GM21360 (cell line): ENCODE measurements around the gene KRTAP4-16.
"Not testable (repeated sequence)": the region's sequence is repeated elsewhere in the genome, so short reads cannot be mapped to it uniquely, and the experiment has no call there.

Source experiments
- ATAC-seq: cut with Tn5 transposase; IDR thresholded peaks from one replicate; pipeline ENCODE4 v1.9.1; 2021; ENCODE audit warnings: mild to moderate bottlenecking, moderate library complexity; ENCODE audit not compliant: unreplicated experiment

KRTAP4-16 gene

GRCh38 chr17:41119696-41120690 is 18.0 kb upstream of the KRTAP4-16 start:
- not testable (repeated sequence) for ATAC-seq

GRCh38 chr17:41118721-41119120 is 16.7 kb upstream of the KRTAP4-16 start:
- ATAC-seq = no peak

- ATAC-seq = not testable (repeated sequence)
Measured at GRCh38 chr17:41117846-41118386, 15.9 kb upstream of the KRTAP4-16 start, which contains the start of gene KRTAP4-11. Gene KRTAP4-11, minus strand, starts transcription at chr17:41118373. Its CDS starts 58 bp downstream, at chr17:41118315.

- ATAC-seq = no peak
Measured at GRCh38 chr17:41116297-41116696, 14.3 kb upstream of the KRTAP4-16 start.

- no peak for ATAC-seq
Measured at GRCh38 chr17:41111151-41111885, 9.3 kb upstream of the KRTAP4-16 start.

GRCh38 chr17:41108728-41109386 is 6.8 kb upstream of the KRTAP4-16 start:
- not testable (repeated sequence) for ATAC-seq

GRCh38 chr17:41107941-41108450 is 6.0 kb upstream of the KRTAP4-16 start:
- no peak for ATAC-seq

- not testable (repeated sequence) for ATAC-seq
Measured at GRCh38 chr17:41105347-41105746, 3.3 kb upstream of the KRTAP4-16 start, which contains the start of gene KRTAP4-9. Gene KRTAP4-9, plus strand, starts transcription at chr17:41105389. Its CDS starts 0 bp downstream, at chr17:41105389.

GRCh38 chr17:41104386-41105038 is 2.5 kb upstream of the KRTAP4-16 start:
- ATAC-seq = not testable (repeated sequence)

GRCh38 chr17:41103896-41104295 is 1.9 kb upstream of the KRTAP4-16 start:
- no peak for ATAC-seq

- ATAC-seq = not testable (repeated sequence)
Measured at GRCh38 chr17:41099682-41100480, 2.1 kb downstream of the KRTAP4-16 start.

GRCh38 chr17:41098481-41098880 is 3.5 kb downstream of the KRTAP4-16 start:
- no peak for ATAC-seq

- no peak for ATAC-seq
Measured at GRCh38 chr17:41098042-41098441, 4.0 kb downstream of the KRTAP4-16 start, which contains the start of gene KRTAP4-8. Gene KRTAP4-8, minus strand, starts transcription at chr17:41098142. Its CDS starts 58 bp downstream, at chr17:41098084.

- no peak for ATAC-seq
Measured at GRCh38 chr17:41096055-41096454, 6.0 kb downstream of the KRTAP4-16 start.

- ATAC-seq = not testable (repeated sequence)
Measured at GRCh38 chr17:41088760-41089352, 13.2 kb downstream of the KRTAP4-16 start.

- not testable (repeated sequence) for ATAC-seq
Measured at GRCh38 chr17:41084100-41084856, 17.7 kb downstream of the KRTAP4-16 start, which contains the start of gene KRTAP4-7. Gene KRTAP4-7, plus strand, starts transcription at chr17:41084150. Its CDS starts 57 bp downstream, at chr17:41084207.

- not testable (repeated sequence) for ATAC-seq
Measured at GRCh38 chr17:41083427-41083826, 18.6 kb downstream of the KRTAP4-16 start.

GRCh38 chr17:41082626-41083025 is 19.4 kb downstream of the KRTAP4-16 start:
- ATAC-seq = no peak
